H7 (cell line): Measurements from ENCODE around the gene FBXO15. TPM values are rescaled to one million over a fixed set of nuclear protein-coding genes. Genes with fewer than 3 reads are reported as not detected.

Source experiments
- DNase-seq: peaks from one replicate; pipeline ENCODE4 v3.0.0; 2012
- H3K27me3 ChIP-seq: 2 replicates; pipeline ENCODE4 v1.6.0; 2011; ENCODE audit warnings: mild to moderate bottlenecking, low read length; ENCODE audit not compliant: control insufficient read depth, insufficient read depth
- H3K36me3 ChIP-seq: replicated peaks from 2 replicates; pipeline ENCODE4 v1.5.1; 2011; ENCODE audit warnings: low read length; ENCODE audit not compliant: control insufficient read depth, insufficient read depth
- H3K4me3 ChIP-seq: 2 replicates; pipeline ENCODE4 v1.5.1; 2011; ENCODE audit warnings: low read depth, mild to moderate bottlenecking, control low read depth, low read length, moderate library complexity; ENCODE audit not compliant: insufficient read depth
- total RNA-seq: library from RNA; depleted of rRNA; stranded (reverse); fragments of >200 nt; shearing (Covaris generic); gene quantifications from 2 replicates; pipeline ENCODE4 v1.2.3, GENCODE V29; 2014

Gene FBXO15
- total RNA-seq, 1 experiment from 2014 or later: 0.55 TPM

GRCh38 chr18:74172697-74173433, 25.2 kb upstream of the FBXO15 start:
- no peak for DNase-seq
- Histone ChIP-seq H3K27me3 (no peaks in the 10 kb centered on the region; the same call in 1 of the 2 replicates), H3K36me3 (no peaks in the 10 kb centered on the region), H3K4me3 (no peak overlapping the region)

- no peak overlapping the region for H3K4me3 ChIP-seq
- no peaks in the 10 kb centered on the region for H3K36me3 ChIP-seq
- no peaks in the 10 kb centered on the region; the same call in 1 of the 2 replicates for H3K27me3 ChIP-seq
- DNase-seq: no peak
Measured at GRCh38 chr18:74171910-74172606, 24.4 kb upstream of the FBXO15 start.

- no peaks in the 10 kb centered on the region for H3K36me3 ChIP-seq
- no peak for DNase-seq
- no peaks in the 10 kb centered on the region; the same call in 1 of the 2 replicates for H3K27me3 ChIP-seq
- H3K4me3 ChIP-seq: no peak overlapping the region
Measured at GRCh38 chr18:74166386-74166785, 18.8 kb upstream of the FBXO15 start.

- H3K27me3 ChIP-seq: no peaks in the 10 kb centered on the region
- no peak overlapping the region for H3K4me3 ChIP-seq
- DNase-seq: no peak
- H3K36me3 ChIP-seq: peaks cover 3% of the 10 kb centered on the region
Measured at GRCh38 chr18:74163019-74163660, 15.5 kb upstream of the FBXO15 start.

GRCh38 chr18:74155276-74155675, 7.6 kb upstream of the FBXO15 start:
- no peak for DNase-seq
- Histone ChIP-seq H3K4me3 (no peak overlapping the region), H3K27me3 (no peaks in the 10 kb centered on the region), H3K36me3 (peaks cover 7% of the 10 kb centered on the region)

GRCh38 chr18:74154716-74155115, 7.1 kb upstream of the FBXO15 start:
- Histone ChIP-seq H3K27me3 (no peaks in the 10 kb centered on the region), H3K4me3 (no peak overlapping the region), H3K36me3 (peaks cover 7% of the 10 kb centered on the region)
- no peak for DNase-seq

- H3K36me3 ChIP-seq: peaks cover 4% of the 10 kb centered on the region
- DNase-seq: no peak
- no peak overlapping the region for H3K4me3 ChIP-seq
- H3K27me3 ChIP-seq: no peaks in the 10 kb centered on the region
Measured at GRCh38 chr18:74153793-74154192, 6.2 kb upstream of the FBXO15 start.

GRCh38 chr18:74153377-74153776, 5.7 kb upstream of the FBXO15 start:
- no peaks in the 10 kb centered on the region for H3K27me3 ChIP-seq
- DNase-seq: no peak
- H3K4me3 ChIP-seq: no peak overlapping the region
- H3K36me3 ChIP-seq: peaks cover 4% of the 10 kb centered on the region

GRCh38 chr18:74152857-74153256, 5.2 kb upstream of the FBXO15 start:
- Histone ChIP-seq H3K27me3 (no peaks in the 10 kb centered on the region), H3K4me3 (no peak overlapping the region), H3K36me3 (peaks cover 4% of the 10 kb centered on the region)
- DNase-seq: peak; percentile 42

GRCh38 chr18:74152270-74152669, 4.6 kb upstream of the FBXO15 start:
- Histone ChIP-seq H3K4me3 (no peak overlapping the region), H3K36me3 (peaks cover 4% of the 10 kb centered on the region), H3K27me3 (peaks cover 2% of the 10 kb centered on the region)
- DNase-seq: no peak

- Histone ChIP-seq H3K4me3 (no peak overlapping the region), H3K27me3 (peaks cover 6% of the 10 kb centered on the region), H3K36me3 (no peaks in the 10 kb centered on the region; the same call in 1 of the 2 replicates)
- no peak for DNase-seq
Measured at GRCh38 chr18:74149878-74150277, 2.2 kb upstream of the FBXO15 start.

- DNase-seq: no peak
Measured at GRCh38 chr18:74148543-74149070, 973 bp upstream of the FBXO15 start.

GRCh38 chr18:74147491-74147778, 199 bp downstream of the FBXO15 start:
- Histone ChIP-seq H3K4me3 (peak overlapping the region; percentile 96), H3K36me3 (no peaks in the 10 kb centered on the region), H3K27me3 (peaks cover 6% of the 10 kb centered on the region)
- no peak for DNase-seq

More at GRCh38 chr18:74148543-74149070, 973 bp upstream of the FBXO15 start:
- peak overlapping the region; percentile 96 for H3K4me3 ChIP-seq
- H3K27me3 ChIP-seq: peaks cover 6% of the 10 kb centered on the region
- no peaks in the 10 kb centered on the region for H3K36me3 ChIP-seq

- no peak for DNase-seq
- H3K4me3 ChIP-seq: peak overlapping the region; percentile 96
- H3K36me3 ChIP-seq: no peaks in the 10 kb centered on the region
- H3K27me3 ChIP-seq: peaks cover 6% of the 10 kb centered on the region
Measured at GRCh38 chr18:74146756-74147155, 878 bp downstream of the FBXO15 start.

- Histone ChIP-seq H3K36me3 (no peaks in the 10 kb centered on the region), H3K4me3 (no peak overlapping the region), H3K27me3 (peaks cover 4% of the 10 kb centered on the region)
- DNase-seq: no peak
Measured at GRCh38 chr18:74142252-74142651, 5.4 kb downstream of the FBXO15 start.
